ENCODE measurements around the gene PLD6.

The PLD6 gene

GRCh38 chr17:17155568-17155967 is 50.6 kb downstream of the PLD6 start:
- DNase-seq (ENCODE audit: low spot score), result no peak

- DNase-seq (ENCODE audit: low spot score), result no peak
Measured at GRCh38 chr17:17154981-17155380, 51.2 kb downstream of the PLD6 start.

- no peak for DNase-seq (ENCODE audit: low spot score)
Measured at GRCh38 chr17:17154556-17154955, 51.6 kb downstream of the PLD6 start.

GRCh38 chr17:17153709-17154108 is 52.4 kb downstream of the PLD6 start:
- DNase-seq (ENCODE audit: low spot score), result no peak

- DNase-seq (ENCODE audit: low spot score), result no peak
Measured at GRCh38 chr17:17153071-17153470, 53.1 kb downstream of the PLD6 start.

- no peak for DNase-seq (ENCODE audit: low spot score)
Measured at GRCh38 chr17:17152385-17152784, 53.7 kb downstream of the PLD6 start.

GRCh38 chr17:17151962-17152361 is 54.2 kb downstream of the PLD6 start:
- DNase-seq (ENCODE audit: low spot score), result no peak

DNA sequence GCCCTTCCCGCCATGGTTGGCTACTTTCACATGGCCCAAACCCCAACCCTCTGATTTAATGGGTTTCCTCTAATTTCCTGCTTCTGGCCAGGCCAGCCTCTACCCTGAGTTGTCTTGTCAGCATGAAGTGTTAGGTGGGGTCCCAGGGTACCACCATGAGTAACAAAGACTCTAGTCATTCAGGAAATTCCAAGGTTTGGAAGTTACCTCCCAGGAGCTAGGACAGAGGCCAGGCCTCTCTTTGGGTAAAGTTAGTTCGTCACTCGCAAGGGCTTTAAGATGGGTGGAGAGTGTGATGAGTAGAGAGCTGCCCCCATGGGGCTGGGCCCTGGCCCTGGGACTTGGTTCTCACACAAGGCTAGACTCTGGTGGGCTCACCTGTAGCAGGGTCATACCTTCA is 54.6 kb downstream of the PLD6 start:
- no peak for DNase-seq (ENCODE audit: low spot score)

DNA sequence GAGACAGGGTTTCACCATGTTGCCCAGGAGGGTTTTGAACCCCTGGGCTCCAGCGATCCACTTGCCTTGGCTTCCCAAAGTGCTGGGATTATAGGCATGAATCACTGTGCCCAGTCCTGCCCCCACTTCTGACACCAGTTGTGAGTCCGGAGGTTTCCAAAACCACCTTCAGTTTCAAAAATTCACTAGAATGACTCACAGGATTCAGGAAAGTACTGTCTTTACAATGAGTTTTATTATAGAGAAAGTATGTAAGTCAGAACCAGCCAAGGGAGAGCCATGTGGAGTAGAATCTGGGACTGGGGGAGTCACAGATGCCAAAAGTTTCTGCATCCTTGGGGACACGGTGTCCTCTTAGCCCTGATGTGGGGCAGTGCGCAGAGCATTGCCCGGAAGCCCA is 55.1 kb downstream of the PLD6 start:
- DNase-seq (ENCODE audit: low spot score), result no peak

All from LoVo (cell line).